Thyroid gland (tissue), 4 donors: ENCODE measurements around the gene MAPK13. TPM values are rescaled to one million over a fixed set of nuclear protein-coding genes. Genes with fewer than 3 reads are reported as not detected.

Experiments used
- DNase-seq, 2 donors: peaks; one replicate each; pipeline ENCODE4 v3.0.0-alpha.2; 2019
- H3K27ac ChIP-seq, 3 donors: fragments of 200-600 bp; sonication (generic); 1 replicate in 2 of 3; 2 replicates in 1 of 3; pipeline ENCODE4 v1.5.1; 2016 to 2019; ENCODE audit warnings: mild to moderate bottlenecking in 1 of 3, moderate library complexity in 1 of 3
- H3K27me3 ChIP-seq: fragments of 200-600 bp; sonication (generic); one replicate; pipeline ENCODE4 v1.5.1; 2019
- H3K36me3 ChIP-seq, 2 donors: fragments of 200-600 bp; sonication (generic); one replicate each; pipeline ENCODE4 v1.5.1; 2016 to 2019
- H3K4me1 ChIP-seq, 2 donors: fragments of 200-600 bp; sonication (generic); one replicate each; pipeline ENCODE4 v1.5.1; 2017 to 2019
- H3K4me3 ChIP-seq, 3 donors: fragments of 200-600 bp; sonication (generic); replicated peaks in 1 of 3; 1 replicate in 2 of 3; 2 replicates in 1 of 3; pipeline ENCODE4 v1.5.1; 2016; ENCODE audit warnings: mild to moderate bottlenecking in 1 of 3
- H3K9me3 ChIP-seq: fragments of 200-600 bp; sonication (generic); one replicate; pipeline ENCODE4 v1.5.1; 2017
- CTCF ChIP-seq, 6 experiments: fragments of 200-600 bp in 3 of 6; fragments of 450-650 bp in 3 of 6; sonication (generic) in 3 of 6; IDR thresholded peaks; one replicate each; pipeline ENCODE4 v1.5.1; 2016 to 2019; ENCODE audit warnings: antibody characterized with exemption in 6 of 6, mild to moderate bottlenecking in 2 of 6, inconsistent platforms in 1 of 6, moderate library complexity in 1 of 6
- POLR2A ChIP-seq, 2 donors: fragments of 450-650 bp; IDR thresholded peaks; one replicate each; pipeline ENCODE4 v1.6.1; 2017; ENCODE audit warnings: antibody characterized with exemption in 2 of 2, mild to moderate bottlenecking in 2 of 2, moderate library complexity in 1 of 2
- WGBS, 2 donors: methylation state at CpG; one replicate each; pipeline ENCODE4 v1.1.5; 2017; 5-methylcytosine and 5-hydroxymethylcytosine counted together
- intact Hi-C: fragments of 100-400 bp; cut with DNase I; formaldehyde crosslinking; loops from one replicate; pipeline ENCODE4 v1.15.1; 2023
- total RNA-seq, 4 donors: library from RNA; depleted of rRNA; stranded (reverse); fragments of >200 nt; gene quantifications; one replicate each; pipeline ENCODE4 v1.2.3, GENCODE V29; 2016

MAPK13 gene
- total RNA-seq, 4 donors from 2014 or later, result 33.2 to 50.9 (median 41.0) TPM

- H3K27me3 ChIP-seq, result no peaks in the 10 kb centered on the region
- no peaks in the 10 kb centered on the region for H3K9me3 ChIP-seq
- H3K27ac ChIP-seq, result no peak overlapping the region
- WGBS, 2 donors, result 90 to 91% methylated on average over 7 of the region's 7 CpGs
- H3K4me1 ChIP-seq, result no peaks in the 10 kb centered on the region
- no peak for DNase-seq
- no peak for TF ChIP-seq CTCF (IDR thresholded peaks at IDR 0.05)
- no peak for TF ChIP-seq POLR2A (IDR thresholded peaks at IDR 0.05)
- no peak overlapping the region for H3K4me3 ChIP-seq
- peaks cover 16 to 36% of the 10 kb centered on the region in 2 donors for H3K36me3 ChIP-seq
- intact Hi-C loops, result no loop called here
Observed at GRCh38 chr6:36109092-36109491, 21.2 kb upstream of the MAPK13 start.

GRCh38 chr6:36110050-36110449, 20.3 kb upstream of the MAPK13 start:
- TF ChIP-seq POLR2A (IDR thresholded peaks at IDR 0.05), result no peak
- no peak for TF ChIP-seq CTCF (IDR thresholded peaks at IDR 0.05)
- 85 to 96% methylated on average over 3 of the region's 3 CpGs for WGBS, 2 donors
- H3K27me3 ChIP-seq, result no peaks in the 10 kb centered on the region
- no peak overlapping the region for H3K4me3 ChIP-seq
- peaks cover 16 to 32% of the 10 kb centered on the region in 2 donors for H3K36me3 ChIP-seq
- intact Hi-C loops, result no loop called here
- H3K27ac ChIP-seq, result no peak overlapping the region
- no peak for DNase-seq
- no peaks in the 10 kb centered on the region for H3K9me3 ChIP-seq
- H3K4me1 ChIP-seq, result no peaks in the 10 kb centered on the region

- TF ChIP-seq CTCF (IDR thresholded peaks at IDR 0.05) (no peak), POLR2A (IDR thresholded peaks at IDR 0.05) (no peak)
- intact Hi-C loops, result no loop called here
- H3K36me3 ChIP-seq, result peaks cover 16 to 29% of the 10 kb centered on the region in 2 donors
- no peaks in the 10 kb centered on the region for H3K9me3 ChIP-seq
- DNase-seq, result no peak
- H3K4me3 ChIP-seq, result no peak overlapping the region
- no peak overlapping the region for H3K27ac ChIP-seq
- WGBS, 2 donors, result 91 to 93% methylated on average over 4 of the region's 4 CpGs
- no peaks in the 10 kb centered on the region for H3K4me1 ChIP-seq
- no peaks in the 10 kb centered on the region for H3K27me3 ChIP-seq
Observed at GRCh38 chr6:36110863-36111262, 19.4 kb upstream of the MAPK13 start.

- Histone ChIP-seq H3K4me3 (no peak overlapping the region), H3K27ac (no peak overlapping the region), H3K4me1 (no peaks in the 10 kb centered on the region), H3K9me3 (no peaks in the 10 kb centered on the region), H3K36me3 (peaks cover 16 to 29% of the 10 kb centered on the region in 2 donors), H3K27me3 (no peaks in the 10 kb centered on the region)
- 94 to 97% methylated on average over 7 of the region's 7 CpGs for WGBS, 2 donors
- no peak for TF ChIP-seq POLR2A (IDR thresholded peaks at IDR 0.05)
- TF ChIP-seq CTCF (IDR thresholded peaks at IDR 0.05), result no peak
- DNase-seq, result no peak
- intact Hi-C loops, result no loop called here
Observed at GRCh38 chr6:36111526-36111925, 18.8 kb upstream of the MAPK13 start.

- TF ChIP-seq CTCF (IDR thresholded peaks at IDR 0.05) (no peak), POLR2A (IDR thresholded peaks at IDR 0.05) (no peak)
- Histone ChIP-seq H3K27ac (no peak overlapping the region), H3K4me1 (no peaks in the 10 kb centered on the region), H3K27me3 (no peaks in the 10 kb centered on the region), H3K4me3 (no peak overlapping the region), H3K36me3 (peaks cover 14 to 26% of the 10 kb centered on the region in 2 donors), H3K9me3 (no peaks in the 10 kb centered on the region)
- intact Hi-C loops, result no loop called here
- no peak for DNase-seq
Observed at GRCh38 chr6:36113049-36113448, 17.3 kb upstream of the MAPK13 start.
